HG03432 (cell line): ENCODE measurements around the gene CACNA2D4.

Source experiments
- ATAC-seq: cut with Tn5 transposase; IDR thresholded peaks from one replicate; pipeline ENCODE4 v1.9.1; 2021; ENCODE audit warnings: mild to moderate bottlenecking, moderate library complexity; ENCODE audit not compliant: unreplicated experiment

CACNA2D4 gene

GRCh38 chr12:1807087-1807860 lies 111.2 kb downstream of the CACNA2D4 start:
- no peak for ATAC-seq

GRCh38 chr12:1806301-1807086 lies 112.0 kb downstream of the CACNA2D4 start:
- no peak for ATAC-seq

GRCh38 chr12:1805441-1806081 lies 112.9 kb downstream of the CACNA2D4 start:
- no peak for ATAC-seq

GRCh38 chr12:1804545-1805332 lies 113.7 kb downstream of the CACNA2D4 start:
- peak; percentile 74 for ATAC-seq

DNA sequence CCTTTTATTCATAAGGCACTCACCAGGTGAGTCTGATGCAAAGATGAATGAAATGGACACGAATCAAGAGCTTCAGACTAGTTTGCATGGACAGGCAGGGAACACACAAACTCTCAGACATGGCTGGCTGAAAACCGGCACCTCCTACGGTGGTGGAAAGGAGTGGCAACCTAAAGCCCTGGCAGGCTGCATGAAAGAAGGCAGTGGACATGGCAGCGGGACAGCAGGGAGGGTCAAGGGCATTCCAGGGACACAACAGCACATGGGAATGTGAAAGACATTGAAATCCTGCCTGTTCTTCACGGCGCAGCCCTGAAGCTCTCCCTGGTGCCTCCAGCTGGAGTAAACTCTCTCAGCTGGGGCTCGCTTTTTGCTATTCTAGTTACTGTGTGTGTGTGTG lies 114.7 kb downstream of the CACNA2D4 start:
- no peak for ATAC-seq

GRCh38 chr12:1801303-1801975 lies 117.0 kb downstream of the CACNA2D4 start:
- ATAC-seq: no peak

- no peak for ATAC-seq
These were observed 117.8 kb downstream of the CACNA2D4 start for GRCh38 chr12:1800401-1801302.

GRCh38 chr12:1799882-1800400 lies 118.5 kb downstream of the CACNA2D4 start:
- ATAC-seq: no peak

DNA sequence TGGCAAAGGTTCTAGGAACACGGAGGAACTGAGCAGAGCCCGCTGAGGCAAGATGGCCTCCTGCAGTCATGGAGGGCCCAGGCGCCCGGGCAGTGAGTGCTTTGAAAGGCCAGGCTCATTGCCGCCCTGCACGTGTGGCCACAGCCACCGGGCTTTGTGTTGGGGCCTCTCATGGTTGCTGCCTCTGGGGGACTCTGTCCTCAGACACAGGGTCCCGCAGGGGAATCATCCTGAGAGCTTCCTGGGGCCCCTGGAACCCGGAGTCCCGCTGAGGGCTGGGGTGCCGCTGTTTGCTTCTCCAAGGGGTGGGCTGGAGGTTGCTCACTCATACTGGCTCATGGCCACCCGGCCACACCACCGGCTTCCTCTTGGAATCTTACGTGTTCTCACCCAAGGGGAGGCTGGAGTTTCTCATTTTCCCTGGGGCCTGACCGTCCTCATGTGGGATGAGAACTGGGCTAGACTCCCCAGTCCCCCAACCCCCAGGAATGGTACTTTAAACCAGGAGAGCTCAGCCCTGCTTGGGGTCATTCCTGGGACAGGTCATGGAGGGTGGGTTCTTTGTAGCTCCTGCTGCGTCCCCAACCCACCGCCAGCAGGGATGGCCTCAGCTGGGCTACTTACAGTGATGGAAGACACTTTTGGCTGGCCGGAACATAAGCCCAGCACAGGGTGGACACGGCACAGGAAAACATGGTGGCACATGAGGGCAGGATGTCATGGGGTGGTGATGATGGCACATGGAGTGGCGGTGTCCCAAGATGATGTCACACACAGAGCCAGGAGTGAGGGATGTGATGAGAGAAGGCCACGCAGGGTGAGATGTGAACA lies 119.2 kb downstream of the CACNA2D4 start:
- no peak for ATAC-seq

DNA sequence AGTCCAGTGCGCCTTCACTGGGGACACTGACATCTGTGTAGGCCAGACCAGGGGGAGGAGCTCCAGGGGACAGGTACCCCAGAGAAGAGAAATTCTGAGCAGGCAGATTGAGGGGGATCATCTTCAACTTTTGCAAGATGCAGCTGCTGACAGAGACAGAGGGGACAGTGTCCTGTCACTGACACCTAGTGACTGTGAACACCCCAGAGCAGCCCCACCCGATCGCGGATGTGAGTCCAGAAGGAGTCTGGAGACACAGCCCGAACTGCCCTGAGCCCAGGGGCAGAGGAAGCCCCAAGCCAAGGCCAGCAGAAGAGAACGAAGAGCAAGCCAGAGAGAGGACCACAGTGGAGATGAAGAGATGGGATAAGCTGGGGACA lies 119.8 kb downstream of the CACNA2D4 start:
- no peak for ATAC-seq

GRCh38 chr12:1797991-1798640 lies 120.3 kb downstream of the CACNA2D4 start:
- no peak for ATAC-seq

GRCh38 chr12:1797011-1797901 lies 121.2 kb downstream of the CACNA2D4 start:
- peak; percentile 22 for ATAC-seq

DNA sequence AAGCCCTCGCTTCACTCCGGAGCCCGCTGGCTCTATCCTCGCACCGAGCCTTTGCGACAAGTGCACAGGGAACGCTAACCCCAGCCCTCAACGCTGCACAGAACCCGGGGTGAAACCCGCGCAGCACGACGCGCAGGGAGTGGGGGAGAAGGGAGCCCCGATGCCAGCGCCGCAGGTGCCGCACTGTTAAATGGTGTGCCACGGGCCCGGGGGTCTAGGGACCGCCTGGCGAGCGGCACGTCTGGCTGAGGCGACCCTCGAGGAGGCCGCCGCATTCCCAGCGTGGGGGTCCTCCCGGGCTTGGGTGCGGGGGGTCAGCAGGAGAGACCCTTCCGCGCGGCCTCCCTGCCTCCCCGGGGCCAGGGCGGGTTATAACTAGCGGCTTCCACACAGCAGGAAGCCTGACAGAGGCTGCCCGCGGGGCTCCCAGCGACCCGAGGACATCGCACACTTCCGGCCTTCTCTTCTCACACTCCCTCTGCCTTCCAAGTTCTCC lies 121.9 kb downstream of the CACNA2D4 start:
- ATAC-seq: peak; percentile 24

- ATAC-seq: peak; percentile 93
These were observed 122.5 kb downstream of the CACNA2D4 start for GRCh38 chr12:1795785-1796514.

GRCh38 chr12:1795221-1795784 lies 123.1 kb downstream of the CACNA2D4 start:
- no peak for ATAC-seq
